IPS-18c (cell line): Measurements from ENCODE around the gene FBXL15.
A peak's percentile ranks its signal among the peaks of the same experiment; 100 is the strongest.

ENCODE experiments used
- H3K4me3 ChIP-seq: 2 replicates; pipeline ENCODE4 v1.7.0; 2013; ENCODE audit warnings: low read depth, mild to moderate bottlenecking, low read length, moderate library complexity; ENCODE audit not compliant: insufficient read depth
- H3K9me3 ChIP-seq: one replicate; pipeline ENCODE4 v1.6.1; 2013; ENCODE audit warnings: mild to moderate bottlenecking, low read length, moderate library complexity; ENCODE audit not compliant: control insufficient read depth, insufficient read depth

FBXL15 gene

DNA sequence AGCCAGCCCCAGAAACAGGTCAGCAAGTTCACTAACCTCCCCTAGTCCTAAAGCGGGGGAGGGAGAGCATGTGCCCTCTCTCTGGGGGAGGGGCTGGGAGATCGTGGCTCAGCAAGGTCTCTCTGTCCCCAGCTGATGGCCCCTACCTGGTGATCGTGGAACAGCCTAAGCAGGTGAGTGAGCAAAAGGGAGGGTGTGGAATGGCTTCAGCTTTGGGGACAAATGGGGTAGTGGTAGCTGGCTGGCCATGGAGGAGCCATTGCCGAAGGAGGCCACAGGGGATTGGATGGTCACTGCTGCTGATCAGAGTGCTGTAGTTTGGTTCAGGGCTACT, 24.4 kb upstream of the FBXL15 start:
- Histone ChIP-seq H3K4me3 (peak overlapping the region; percentile 75), H3K9me3 (peaks cover 2% of the 10 kb centered on the region)

DNA sequence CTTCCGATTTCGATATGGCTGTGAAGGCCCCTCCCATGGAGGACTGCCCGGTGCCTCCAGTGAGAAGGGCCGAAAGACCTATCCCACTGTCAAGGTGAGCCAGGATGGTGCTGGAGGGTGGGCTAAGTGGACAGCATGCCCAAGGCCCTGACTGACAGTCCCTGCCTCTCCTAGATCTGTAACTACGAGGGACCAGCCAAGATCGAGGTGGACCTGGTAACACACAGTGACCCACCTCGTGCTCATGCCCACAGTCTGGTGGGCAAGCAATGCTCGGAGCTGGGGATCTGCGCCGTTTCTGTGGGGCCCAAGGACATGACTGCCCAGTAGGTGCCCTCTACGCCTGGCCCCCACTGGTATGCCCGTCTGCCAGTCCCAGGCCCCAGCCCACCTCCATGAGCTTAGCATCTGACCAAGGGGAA, 23.9 kb upstream of the FBXL15 start:
- Histone ChIP-seq H3K9me3 (peaks cover 2% of the 10 kb centered on the region), H3K4me3 (peak overlapping the region; percentile 75; the same call in 1 of the 2 replicates)

DNA sequence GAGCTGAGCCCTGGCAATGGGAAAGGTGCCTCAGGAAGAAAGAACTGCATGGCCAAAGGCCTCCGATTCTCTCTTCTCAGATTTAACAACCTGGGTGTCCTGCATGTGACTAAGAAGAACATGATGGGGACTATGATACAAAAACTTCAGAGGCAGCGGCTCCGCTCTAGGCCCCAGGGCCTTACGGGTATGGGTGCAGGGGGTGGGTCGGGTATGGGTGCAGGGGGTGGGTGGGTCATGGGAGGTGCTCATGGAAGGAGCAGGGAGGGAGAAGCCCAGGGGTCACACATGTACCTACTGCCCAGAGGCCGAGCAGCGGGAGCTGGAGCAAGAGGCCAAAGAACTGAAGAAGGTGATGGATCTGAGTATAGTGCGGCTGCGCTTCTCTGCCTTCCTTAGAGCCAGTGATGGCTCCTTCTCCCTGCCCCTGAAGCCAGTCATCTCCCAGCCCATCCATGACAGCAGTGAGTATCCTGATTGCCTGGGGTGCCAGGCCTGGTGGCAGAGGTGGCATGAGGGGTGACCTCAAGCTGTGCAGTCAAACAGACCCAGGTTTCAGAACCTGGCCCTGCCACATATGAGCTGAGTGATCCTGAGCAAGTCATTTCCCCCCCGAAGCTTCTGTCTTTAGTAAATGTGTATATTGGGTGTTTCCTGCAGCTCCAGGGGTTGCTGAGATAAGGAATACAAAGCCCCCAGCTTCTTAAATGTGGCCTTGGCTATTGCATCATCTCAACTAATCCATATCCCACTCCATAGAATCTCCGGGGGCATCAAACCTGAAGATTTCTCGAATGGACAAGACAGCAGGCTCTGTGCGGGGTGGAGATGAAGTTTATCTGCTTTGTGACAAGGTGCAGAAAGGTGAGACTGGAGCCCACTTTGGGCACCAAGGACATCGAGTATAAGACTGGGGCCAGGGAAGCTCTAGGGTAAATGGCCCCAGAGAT, 23.1 kb upstream of the FBXL15 start:
- Histone ChIP-seq H3K9me3 (peaks cover 2% of the 10 kb centered on the region), H3K4me3 (no peak overlapping the region)

DNA sequence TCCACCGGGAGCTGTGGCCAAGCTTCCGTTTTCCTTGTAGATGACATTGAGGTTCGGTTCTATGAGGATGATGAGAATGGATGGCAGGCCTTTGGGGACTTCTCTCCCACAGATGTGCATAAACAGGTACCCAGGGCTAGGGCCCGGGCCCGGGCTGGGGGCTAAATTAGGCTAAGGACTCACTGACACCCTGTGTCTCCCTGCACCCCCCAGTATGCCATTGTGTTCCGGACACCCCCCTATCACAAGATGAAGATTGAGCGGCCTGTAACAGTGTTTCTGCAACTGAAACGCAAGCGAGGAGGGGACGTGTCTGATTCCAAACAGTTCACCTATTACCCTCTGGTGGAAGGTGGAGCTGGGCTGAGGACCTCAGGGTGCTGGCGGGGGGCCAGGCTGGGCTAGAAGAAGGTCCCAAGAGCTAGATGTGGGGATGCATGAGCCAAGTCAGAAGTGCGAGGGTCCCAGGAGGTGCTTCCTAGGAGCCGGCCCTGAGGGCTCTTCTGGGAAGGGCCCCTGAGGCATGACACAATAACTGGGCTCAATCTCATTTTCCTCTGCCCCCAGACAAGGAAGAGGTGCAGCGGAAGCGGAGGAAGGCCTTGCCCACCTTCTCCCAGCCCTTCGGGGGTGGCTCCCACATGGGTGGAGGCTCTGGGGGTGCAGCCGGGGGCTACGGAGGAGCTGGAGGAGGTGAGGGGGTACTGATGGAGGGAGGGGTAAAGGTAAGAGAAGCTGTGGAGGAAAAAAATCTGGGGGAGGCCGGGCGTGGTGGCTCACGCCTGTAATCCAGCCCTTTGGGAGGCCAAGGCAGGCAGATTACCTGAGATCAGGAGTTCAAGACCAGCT, 22.2 kb upstream of the FBXL15 start:
- Histone ChIP-seq H3K4me3 (no peak overlapping the region), H3K9me3 (peaks cover 2% of the 10 kb centered on the region)

DNA sequence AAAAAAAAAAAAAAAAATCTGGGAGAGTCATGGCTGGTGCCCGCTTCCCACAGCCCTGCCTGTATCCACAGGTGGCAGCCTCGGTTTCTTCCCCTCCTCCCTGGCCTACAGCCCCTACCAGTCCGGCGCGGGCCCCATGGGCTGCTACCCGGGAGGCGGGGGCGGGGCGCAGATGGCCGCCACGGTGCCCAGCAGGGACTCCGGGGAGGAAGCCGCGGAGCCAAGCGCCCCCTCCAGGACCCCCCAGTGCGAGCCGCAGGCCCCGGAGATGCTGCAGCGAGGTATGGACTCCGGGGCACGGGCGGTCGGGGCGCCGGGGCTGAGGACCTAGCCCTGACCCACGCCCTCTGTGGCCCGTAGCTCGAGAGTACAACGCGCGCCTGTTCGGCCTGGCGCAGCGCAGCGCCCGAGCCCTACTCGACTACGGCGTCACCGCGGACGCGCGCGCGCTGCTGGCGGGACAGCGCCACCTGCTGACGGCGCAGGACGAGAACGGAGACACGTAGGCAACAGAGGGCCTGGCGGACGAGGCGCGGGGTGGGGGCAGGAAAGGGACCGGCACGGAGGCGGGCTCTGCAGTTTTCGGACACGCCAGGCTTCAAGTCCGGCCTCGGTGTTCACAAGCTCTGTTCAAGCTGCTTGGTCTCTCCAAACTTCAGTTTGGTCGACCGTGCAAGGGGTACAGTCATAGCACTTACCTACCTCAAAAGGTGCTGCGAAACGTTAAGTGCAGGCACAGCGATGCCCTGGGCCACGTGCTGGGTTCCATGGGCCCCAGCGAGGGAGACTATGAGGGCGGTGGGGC, 21.2 kb upstream of the FBXL15 start:
- H3K9me3 ChIP-seq = peaks cover 2% of the 10 kb centered on the region
- H3K4me3 ChIP-seq = peak overlapping the region; percentile 67; the same call in 1 of the 2 replicates

DNA sequence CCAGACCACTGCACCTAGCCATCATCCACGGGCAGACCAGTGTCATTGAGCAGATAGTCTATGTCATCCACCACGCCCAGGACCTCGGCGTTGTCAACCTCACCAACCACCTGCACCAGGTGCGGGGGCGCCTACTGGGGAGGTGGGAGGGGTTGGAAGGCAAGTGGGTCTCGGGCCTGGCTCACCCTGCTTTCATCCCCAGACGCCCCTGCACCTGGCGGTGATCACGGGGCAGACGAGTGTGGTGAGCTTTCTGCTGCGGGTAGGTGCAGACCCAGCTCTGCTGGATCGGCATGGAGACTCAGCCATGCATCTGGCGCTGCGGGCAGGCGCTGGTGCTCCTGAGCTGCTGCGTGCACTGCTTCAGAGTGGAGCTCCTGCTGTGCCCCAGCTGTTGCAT, 20.6 kb upstream of the FBXL15 start:
- H3K4me3 ChIP-seq = no peak overlapping the region
- H3K9me3 ChIP-seq = peaks cover 2% of the 10 kb centered on the region

DNA sequence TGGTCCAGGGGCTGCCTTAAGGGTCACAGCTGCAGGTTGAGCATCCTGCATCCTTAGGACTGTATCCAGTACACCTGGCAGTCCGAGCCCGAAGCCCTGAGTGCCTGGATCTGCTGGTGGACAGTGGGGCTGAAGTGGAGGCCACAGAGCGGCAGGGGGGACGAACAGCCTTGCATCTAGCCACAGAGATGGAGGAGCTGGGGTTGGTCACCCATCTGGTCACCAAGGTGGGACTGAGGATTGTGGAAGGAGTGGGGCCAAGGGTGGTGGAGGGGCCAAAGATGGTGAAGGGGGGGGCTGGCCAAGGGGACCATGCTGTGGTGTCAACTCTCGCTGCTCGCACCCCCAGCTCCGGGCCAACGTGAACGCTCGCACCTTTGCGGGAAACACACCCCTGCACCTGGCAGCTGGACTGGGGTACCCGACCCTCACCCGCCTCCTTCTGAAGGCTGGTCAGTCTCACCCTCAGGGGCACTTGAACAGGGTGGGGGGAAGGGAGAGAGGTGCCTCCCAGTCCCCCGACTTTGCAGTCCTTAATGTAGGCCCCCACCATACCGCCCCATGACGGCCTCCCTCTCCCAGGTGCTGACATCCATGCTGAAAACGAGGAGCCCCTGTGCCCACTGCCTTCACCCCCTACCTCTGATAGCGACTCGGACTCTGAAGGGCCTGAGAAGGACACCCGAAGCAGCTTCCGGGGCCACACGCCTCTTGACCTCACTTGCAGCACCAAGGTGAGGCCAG, 19.9 kb upstream of the FBXL15 start:
- Histone ChIP-seq H3K9me3 (no peaks in the 10 kb centered on the region), H3K4me3 (no peak overlapping the region)

DNA sequence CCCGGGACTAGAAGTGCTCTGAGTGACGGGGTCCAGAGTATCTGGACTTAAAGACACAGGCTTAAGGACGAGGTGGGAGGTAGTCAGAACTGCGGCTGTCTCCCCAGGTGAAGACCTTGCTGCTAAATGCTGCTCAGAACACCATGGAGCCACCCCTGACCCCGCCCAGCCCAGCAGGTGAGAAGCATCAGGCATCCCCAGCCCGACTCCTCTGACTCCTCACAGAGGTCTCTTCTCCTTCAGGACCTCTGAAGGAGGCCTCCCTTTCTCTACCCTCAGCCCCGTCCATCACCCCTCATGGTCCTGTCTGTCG, 19.3 kb upstream of the FBXL15 start:
- no peaks in the 10 kb centered on the region for H3K9me3 ChIP-seq
- H3K4me3 ChIP-seq = no peak overlapping the region

DNA sequence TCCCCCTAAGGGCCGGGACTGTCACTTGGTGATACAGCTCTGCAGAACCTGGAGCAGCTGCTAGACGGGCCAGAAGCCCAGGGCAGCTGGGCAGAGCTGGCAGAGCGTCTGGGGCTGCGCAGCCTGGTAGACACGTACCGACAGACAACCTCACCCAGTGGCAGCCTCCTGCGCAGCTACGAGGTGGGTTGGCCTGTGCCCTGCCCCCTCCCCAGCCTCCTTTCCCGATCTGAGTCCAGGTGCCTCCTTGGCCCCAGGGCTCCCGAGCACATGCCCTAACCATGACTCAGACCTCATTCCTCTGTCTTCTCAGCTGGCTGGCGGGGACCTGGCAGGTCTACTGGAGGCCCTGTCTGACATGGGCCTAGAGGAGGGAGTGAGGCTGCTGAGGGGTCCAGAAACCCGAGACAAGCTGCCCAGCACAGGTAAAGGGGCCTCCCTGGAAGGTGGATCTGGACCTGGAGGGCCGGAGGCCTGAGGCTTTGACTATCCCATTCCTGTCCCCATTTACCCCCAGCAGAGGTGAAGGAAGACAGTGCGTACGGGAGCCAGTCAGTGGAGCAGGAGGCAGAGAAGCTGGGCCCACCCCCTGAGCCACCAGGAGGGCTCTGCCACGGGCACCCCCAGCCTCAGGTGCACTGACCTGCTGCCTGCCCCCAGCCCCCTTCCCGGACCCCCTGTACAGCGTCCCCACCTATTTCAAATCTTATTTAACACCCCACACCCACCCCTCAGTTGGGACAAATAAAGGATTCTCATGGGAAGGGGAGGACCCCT, 18.7 kb upstream of the FBXL15 start:
- H3K4me3 ChIP-seq = no peak overlapping the region
- H3K9me3 ChIP-seq = no peaks in the 10 kb centered on the region

DNA sequence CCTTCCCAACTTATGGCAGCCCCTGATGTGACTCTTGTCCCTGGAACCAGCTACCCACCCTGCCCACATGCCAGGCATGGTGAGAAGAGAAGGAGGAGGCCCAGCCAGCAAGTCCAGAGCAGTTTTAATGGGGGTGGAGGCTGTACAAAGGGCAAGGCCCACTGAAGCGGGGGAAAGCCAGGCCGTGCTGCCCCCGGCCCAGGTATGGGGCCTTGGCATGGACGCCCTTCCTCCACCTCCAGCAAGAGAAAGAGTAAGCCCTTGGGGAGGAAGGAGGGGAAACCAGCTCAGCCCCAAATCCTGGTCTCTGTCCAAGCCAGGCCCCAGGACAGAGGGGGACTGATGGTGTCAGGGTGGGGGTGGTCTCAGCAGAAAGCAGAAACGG, 18.1 kb upstream of the FBXL15 start:
- H3K9me3 ChIP-seq = no peaks in the 10 kb centered on the region

DNA sequence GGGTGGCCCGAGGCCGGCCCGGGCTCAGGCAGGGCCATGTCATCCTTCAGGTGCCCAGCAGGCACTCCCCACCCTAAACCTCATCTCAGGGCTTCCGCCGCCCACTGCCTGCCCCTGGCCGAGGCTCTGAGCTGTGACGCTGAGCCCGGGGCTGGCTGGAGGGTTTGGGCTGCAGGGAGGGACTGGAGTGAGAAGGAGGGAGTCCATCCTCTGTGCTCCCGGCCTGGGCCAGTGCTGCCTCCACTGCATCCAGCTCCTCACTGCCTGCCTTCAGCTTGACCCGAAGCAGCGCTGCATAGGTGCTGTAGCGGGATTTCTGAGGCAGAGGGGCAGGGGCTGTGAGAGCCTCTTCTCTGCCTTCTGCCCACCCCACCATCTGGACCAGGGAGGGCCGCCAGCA, 17.5 kb upstream of the FBXL15 start:
- no peaks in the 10 kb centered on the region for H3K9me3 ChIP-seq
- H3K4me3 ChIP-seq = no peak overlapping the region

More for the DNA sequence above, 18.1 kb upstream of the FBXL15 start:
- no peak overlapping the region for H3K4me3 ChIP-seq

DNA sequence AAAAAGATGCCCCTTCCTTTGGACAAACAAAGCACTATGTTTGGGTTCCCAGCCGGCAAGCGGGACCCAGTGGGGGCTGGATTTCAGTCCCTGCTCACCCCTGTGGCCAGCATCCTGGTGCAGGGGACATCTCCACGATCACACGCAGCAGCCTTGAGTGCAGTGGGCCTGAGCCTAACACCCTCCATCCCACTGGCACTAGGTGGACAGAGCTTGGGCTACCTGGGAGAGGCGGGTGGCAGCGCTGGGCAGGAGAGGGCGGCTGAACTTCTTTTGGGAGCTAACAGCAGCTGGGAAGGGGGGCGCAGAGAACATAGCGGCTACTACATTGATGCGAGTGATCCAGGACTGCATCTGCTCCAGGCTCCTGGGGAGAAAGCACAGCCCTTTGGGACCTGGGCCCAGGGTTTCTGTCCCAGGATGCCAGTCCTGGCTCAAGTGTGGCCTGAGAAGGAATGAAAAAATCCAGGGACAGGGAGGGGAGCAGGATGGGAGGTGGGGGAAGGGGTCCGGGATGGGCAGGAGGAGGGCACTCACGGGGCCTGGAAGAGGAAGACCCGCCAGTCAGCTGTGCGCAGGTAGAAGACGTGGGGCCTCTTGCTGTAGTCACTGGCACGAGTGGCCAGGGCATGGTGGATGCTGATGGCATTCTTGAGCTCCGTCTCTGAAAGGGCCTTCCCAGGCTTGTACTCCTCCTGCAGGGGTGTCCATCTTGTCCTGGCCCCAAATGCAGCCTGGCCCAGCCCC, 16.1 kb upstream of the FBXL15 start:
- no peak overlapping the region for H3K4me3 ChIP-seq

DNA sequence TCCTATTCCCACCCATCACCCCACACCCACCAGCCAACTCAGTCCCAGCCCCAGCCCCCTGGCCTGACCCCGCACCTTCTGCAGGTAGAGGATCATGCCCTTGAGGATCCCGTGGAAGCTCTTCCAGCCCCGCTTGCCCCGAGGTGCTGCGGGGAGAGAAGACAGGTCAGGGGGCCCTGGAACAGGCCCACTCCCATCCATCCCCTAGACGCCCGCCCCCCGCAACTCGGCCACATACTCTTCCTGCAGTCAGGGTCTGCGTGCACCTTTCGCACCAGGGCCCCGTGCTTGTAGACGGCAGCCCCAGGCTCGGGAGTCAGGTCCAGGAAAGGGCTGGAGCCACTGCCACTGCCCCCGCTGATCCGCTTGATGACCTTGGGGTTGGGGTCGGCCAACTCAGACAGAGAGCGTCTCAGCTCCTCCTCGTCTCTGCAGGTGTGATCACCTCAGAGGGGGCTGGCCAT, 15.5 kb upstream of the FBXL15 start:
- H3K4me3 ChIP-seq = no peak overlapping the region
- no peaks in the 10 kb centered on the region for H3K9me3 ChIP-seq

More for the DNA sequence above, 16.1 kb upstream of the FBXL15 start:
- H3K9me3 ChIP-seq = no peaks in the 10 kb centered on the region

DNA sequence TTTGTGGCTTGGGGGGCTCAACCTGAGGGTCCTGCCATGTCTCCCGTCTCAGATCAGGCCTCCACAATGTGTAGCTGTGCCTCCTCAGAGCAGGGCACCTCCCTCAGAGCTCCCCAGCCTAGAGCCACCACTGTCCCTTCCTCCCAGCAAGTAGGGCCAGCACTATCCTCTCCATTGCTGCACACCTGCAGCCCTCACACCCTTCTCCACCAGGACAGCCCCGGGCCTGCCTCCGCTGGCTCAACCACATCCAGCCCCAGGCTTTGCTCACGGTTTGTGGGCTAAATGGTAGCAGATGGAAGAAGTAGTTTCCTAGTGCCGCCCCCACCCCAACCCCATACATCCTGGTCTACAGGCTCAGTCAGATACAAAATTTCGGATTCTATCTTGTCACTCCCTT, 15.0 kb upstream of the FBXL15 start:
- H3K4me3 ChIP-seq = no peak overlapping the region
- no peaks in the 10 kb centered on the region for H3K9me3 ChIP-seq

DNA sequence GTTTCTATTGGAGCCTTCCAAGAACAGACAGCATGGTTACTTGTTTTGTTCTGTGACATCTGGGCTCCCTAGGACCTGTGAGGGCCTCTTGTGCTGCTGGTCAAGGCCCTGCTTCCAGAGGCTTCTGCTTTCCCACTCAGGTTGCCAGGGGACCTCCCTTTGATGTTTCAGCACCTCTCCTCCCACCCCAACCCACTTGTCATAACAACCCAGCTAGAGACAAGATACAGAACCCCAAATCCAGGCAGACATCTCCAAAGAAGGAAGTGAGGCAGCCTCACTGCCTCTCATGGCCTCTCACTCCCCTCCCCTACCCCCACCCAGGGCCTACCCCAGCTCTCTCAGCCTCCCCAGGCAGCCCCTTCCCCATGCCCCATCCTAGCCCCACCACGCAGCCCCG, 13.8 kb upstream of the FBXL15 start:
- no peak overlapping the region for H3K4me3 ChIP-seq

More for the DNA sequence above, 13.8 kb upstream of the FBXL15 start:
- H3K9me3 ChIP-seq = no peaks in the 10 kb centered on the region
